DND-41 (cell line): ENCODE data around the gene HPS3.

Experiments used
- CTCF ChIP-seq: IDR thresholded peaks from 2 replicates; pipeline ENCODE4 v1.5.1; 2012; ENCODE audit warnings: borderline replicate concordance, low read length, moderate library complexity, mild to moderate bottlenecking; ENCODE audit not compliant: poor library complexity, severe bottlenecking; ENCODE audit errors: extremely low read depth
- EZH2 ChIP-seq: IDR thresholded peaks from 3 replicates; pipeline ENCODE4 v1.6.1; 2012; ENCODE audit warnings: borderline replicate concordance, low read depth, mild to moderate bottlenecking, moderate library complexity, low read length, inconsistent platforms; ENCODE audit not compliant: severe bottlenecking

DNA sequence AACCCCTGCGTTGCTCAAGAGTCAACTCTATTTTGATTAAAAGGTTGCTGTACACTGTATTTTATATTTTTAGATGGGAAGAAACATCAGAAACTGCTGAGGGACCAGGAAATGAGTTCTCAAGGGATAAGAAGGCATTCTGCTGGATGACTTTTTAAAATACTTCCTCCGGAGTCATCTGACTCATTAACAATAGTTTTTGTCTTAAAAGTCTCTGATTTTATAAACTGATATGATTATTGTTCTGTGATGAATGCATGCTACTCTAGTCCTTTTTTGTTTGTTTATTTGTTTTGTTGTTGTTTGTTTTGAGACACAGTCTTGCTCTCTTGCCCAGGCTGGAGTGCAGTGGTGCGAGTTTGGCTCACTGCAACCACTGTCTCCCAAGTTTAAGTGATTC, 25.0 kb upstream of the HPS3 start:
- TF ChIP-seq CTCF (no peak), EZH2 (no peak)
